ENCODE results near the gene RHEX.

DNA sequence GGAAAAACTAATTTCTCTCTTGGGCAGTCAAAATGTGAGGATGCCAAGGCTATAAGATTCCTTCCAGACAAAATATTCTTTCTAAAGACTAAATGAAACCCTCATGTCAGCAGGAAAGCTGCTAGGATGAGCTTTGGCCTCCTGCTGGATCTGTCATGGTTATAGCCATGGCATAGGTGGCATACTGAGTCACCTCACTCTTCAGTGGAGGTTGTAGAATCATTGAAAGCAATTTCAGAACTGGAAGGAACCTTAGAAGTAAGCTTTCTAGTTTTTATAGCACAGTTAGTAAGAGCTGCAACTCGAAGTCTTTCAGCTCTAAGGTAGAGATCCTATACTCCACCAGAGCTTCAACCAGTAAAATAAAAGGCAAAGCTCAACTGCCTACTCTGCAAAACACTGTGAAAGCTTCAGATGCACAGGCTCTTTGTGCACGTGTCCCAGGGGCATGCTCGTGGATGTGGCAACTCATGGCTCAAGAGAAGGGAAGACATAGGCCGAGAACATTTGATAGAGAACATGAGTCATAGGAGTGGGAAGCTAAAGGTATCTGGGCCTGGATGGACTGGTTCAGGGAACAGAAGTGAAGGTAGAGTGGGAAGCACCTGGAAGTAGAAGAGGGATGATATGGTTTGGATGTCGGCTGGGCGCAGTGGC is 58.4 kb downstream of the RHEX start:
- TF ChIP-seq, protein P1, sequence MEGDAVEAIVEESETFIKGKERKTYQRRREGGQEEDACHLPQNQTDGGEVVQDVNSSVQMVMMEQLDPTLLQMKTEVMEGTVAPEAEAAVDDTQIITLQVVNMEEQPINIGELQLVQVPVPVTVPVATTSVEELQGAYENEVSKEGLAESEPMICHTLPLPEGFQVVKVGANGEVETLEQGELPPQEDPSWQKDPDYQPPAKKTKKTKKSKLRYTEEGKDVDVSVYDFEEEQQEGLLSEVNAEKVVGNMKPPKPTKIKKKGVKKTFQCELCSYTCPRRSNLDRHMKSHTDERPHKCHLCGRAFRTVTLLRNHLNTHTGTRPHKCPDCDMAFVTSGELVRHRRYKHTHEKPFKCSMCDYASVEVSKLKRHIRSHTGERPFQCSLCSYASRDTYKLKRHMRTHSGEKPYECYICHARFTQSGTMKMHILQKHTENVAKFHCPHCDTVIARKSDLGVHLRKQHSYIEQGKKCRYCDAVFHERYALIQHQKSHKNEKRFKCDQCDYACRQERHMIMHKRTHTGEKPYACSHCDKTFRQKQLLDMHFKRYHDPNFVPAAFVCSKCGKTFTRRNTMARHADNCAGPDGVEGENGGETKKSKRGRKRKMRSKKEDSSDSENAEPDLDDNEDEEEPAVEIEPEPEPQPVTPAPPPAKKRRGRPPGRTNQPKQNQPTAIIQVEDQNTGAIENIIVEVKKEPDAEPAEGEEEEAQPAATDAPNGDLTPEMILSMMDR (IDR thresholded peaks at IDR 0.05), result no peak
- TF ChIP-seq POLR2AphosphoS5 (IDR thresholded peaks at IDR 0.05), result no peak
